ENCODE measurements around the gene CD27. TPM values are rescaled to one million over a fixed set of nuclear protein-coding genes. Genes with fewer than 3 reads are reported as not detected.
A peak's percentile ranks its signal among the peaks of the same experiment; 100 is the strongest.
"Not testable (repeated sequence)": the region's sequence is repeated elsewhere in the genome, so short reads cannot be mapped to it uniquely, and the experiment has no call there.

CD27 gene
- total RNA-seq, 1 experiment from 2014 or later, result not detected

GRCh38 chr12:6488240-6488639 is 43.5 kb downstream of the CD27 start:
- DNase-seq (ENCODE audit: low spot score), result no peak

GRCh38 chr12:6489449-6489848 is 44.7 kb downstream of the CD27 start:
- no peak for DNase-seq (ENCODE audit: low spot score)

- not testable (repeated sequence) for DNase-seq (ENCODE audit: low spot score)
These were observed 45.9 kb downstream of the CD27 start for GRCh38 chr12:6490673-6491072.

GRCh38 chr12:6492838-6493496 is 48.2 kb downstream of the CD27 start, which contains the start of gene MRPL51:
TSS of gene MRPL51 (minus strand) at chr12:6493262. CDS start at chr12:6493136, 126 bp downstream.
- DNase-seq (ENCODE audit: low spot score), result peak; percentile 94

GRCh38 chr12:6493497-6494257 is 48.9 kb downstream of the CD27 start, which contains the start of gene NCAPD2:
TSS of gene NCAPD2 (plus strand) at chr12:6494102. CDS start at chr12:6495099, 997 bp downstream.
- peak; percentile 97 for DNase-seq (ENCODE audit: low spot score)

- peak; percentile 24 for DNase-seq (ENCODE audit: low spot score)
These were observed 49.5 kb downstream of the CD27 start for GRCh38 chr12:6494258-6494743.

- no peak for DNase-seq (ENCODE audit: low spot score)
These were observed 50.2 kb downstream of the CD27 start for GRCh38 chr12:6494968-6495367.

- not testable (repeated sequence) for DNase-seq (ENCODE audit: low spot score)
These were observed 52.5 kb downstream of the CD27 start for GRCh38 chr12:6497291-6497690.

GRCh38 chr12:6500466-6500865 is 55.7 kb downstream of the CD27 start:
- no peak for DNase-seq (ENCODE audit: low spot score)

Other genes starting within 250 kb of the CD27 start
- 86.6 and 133 TPM in 2 replicates for gene CD9, start 244.6 kb upstream of the CD27 start, total RNA-seq (2014; rRNA removed; shearing (Covaris generic))
- gene PLEKHG6, start 134.3 kb upstream of the CD27 start, total RNA-seq (2014; rRNA removed; shearing (Covaris generic)), result 0.10 TPM in 1 of 2 replicates, not detected in the other
- gene TNFRSF1A, start 102.9 kb upstream of the CD27 start, total RNA-seq (2014; rRNA removed; shearing (Covaris generic)), result 320 and 327 TPM in 2 replicates
- 1.7 and 2.1 TPM in 2 replicates for gene SCNN1A, start 69.4 kb upstream of the CD27 start, total RNA-seq (2014; rRNA removed; shearing (Covaris generic))
- gene LTBR, start 60.8 kb upstream of the CD27 start, total RNA-seq (2014; rRNA removed; shearing (Covaris generic)), result 19.5 and 31.5 TPM in 2 replicates
- 8.6 and 20.5 TPM in 2 replicates for gene TAPBPL, start 7.1 kb downstream of the CD27 start, total RNA-seq (2014; rRNA removed; shearing (Covaris generic))
- gene VAMP1, start 25.7 kb downstream of the CD27 start, total RNA-seq (2014; rRNA removed; shearing (Covaris generic)), result 2.8 and 4.1 TPM in 2 replicates
- 286 and 368 TPM in 2 replicates for gene MRPL51, start 48.3 kb downstream of the CD27 start, total RNA-seq (2014; rRNA removed; shearing (Covaris generic))
- 126 and 187 TPM in 2 replicates for gene NCAPD2, start 49.1 kb downstream of the CD27 start, total RNA-seq (2014; rRNA removed; shearing (Covaris generic))
- 9,561 and 11,555 TPM in 2 replicates for gene GAPDH, start 89.6 kb downstream of the CD27 start, total RNA-seq (2014; rRNA removed; shearing (Covaris generic))
- gene IFFO1, start 111.1 kb downstream of the CD27 start, total RNA-seq (2014; rRNA removed; shearing (Covaris generic)), result 2.1 and 5.4 TPM in 2 replicates
- 64.3 and 90.3 TPM in 2 replicates for gene NOP2, start 123.3 kb downstream of the CD27 start, total RNA-seq (2014; rRNA removed; shearing (Covaris generic))
- 242 and 246 TPM in 2 replicates for gene CHD4, start 162.4 kb downstream of the CD27 start, total RNA-seq (2014; rRNA removed; shearing (Covaris generic))
- gene LPAR5, start 191.0 kb downstream of the CD27 start, total RNA-seq (2014; rRNA removed; shearing (Covaris generic)), result 0.04 TPM in 1 of 2 replicates, not detected in the other
- not detected in 2 replicates for gene ACRBP, start 202.5 kb downstream of the CD27 start, total RNA-seq (2014; rRNA removed; shearing (Covaris generic))
- 57.8 and 65.7 TPM in 2 replicates for gene ING4, start 218.2 kb downstream of the CD27 start, total RNA-seq (2014; rRNA removed; shearing (Covaris generic))
- 21.2 and 23.6 TPM in 2 replicates for gene ZNF384, start 244.4 kb downstream of the CD27 start, total RNA-seq (2014; rRNA removed; shearing (Covaris generic))